ENCODE measurements around the gene ALDH1A3.
"Not testable (repeated sequence)": the region's sequence is repeated elsewhere in the genome, so short reads cannot be mapped to it uniquely, and the experiment has no call there.

The ALDH1A3 gene

GRCh38 chr15:100879464-100880138, at the start of gene ALDH1A3:
TSS of gene ALDH1A3 (plus strand) at chr15:100879831. CDS start at chr15:100879908, 77 bp downstream.
- no peak for DNase-seq

GRCh38 chr15:100831467-100831866, 48.2 kb upstream of the ALDH1A3 start:
- DNase-seq, result no peak

GRCh38 chr15:100832149-100832942, 47.3 kb upstream of the ALDH1A3 start:
- DNase-seq, result no peak

GRCh38 chr15:100833417-100834389, 45.9 kb upstream of the ALDH1A3 start:
- DNase-seq, result no peak

GRCh38 chr15:100834731-100835130, 44.9 kb upstream of the ALDH1A3 start:
- DNase-seq, result no peak

- DNase-seq, result no peak
These were observed 44.0 kb upstream of the ALDH1A3 start for GRCh38 chr15:100835636-100836035.

GRCh38 chr15:100836501-100836900, 43.1 kb upstream of the ALDH1A3 start:
- DNase-seq, result no peak

- DNase-seq, result no peak
These were observed 38.2 kb upstream of the ALDH1A3 start for GRCh38 chr15:100841426-100841825.

- no peak for DNase-seq
These were observed 36.6 kb upstream of the ALDH1A3 start for GRCh38 chr15:100842756-100843730.

- no peak for DNase-seq
These were observed 35.5 kb upstream of the ALDH1A3 start for GRCh38 chr15:100844167-100844566.

- DNase-seq, result no peak
These were observed 34.9 kb upstream of the ALDH1A3 start for GRCh38 chr15:100844778-100845177.

GRCh38 chr15:100847194-100847593, 32.4 kb upstream of the ALDH1A3 start:
- no peak for DNase-seq

GRCh38 chr15:100849021-100849854, 30.4 kb upstream of the ALDH1A3 start:
- peak; percentile 41 to 44 for DNase-seq

- DNase-seq, result no peak
These were observed 29.8 kb upstream of the ALDH1A3 start for GRCh38 chr15:100849855-100850218.

- not testable (repeated sequence) for DNase-seq
These were observed 28.1 kb upstream of the ALDH1A3 start for GRCh38 chr15:100851428-100852015.

GRCh38 chr15:100852630-100853029, 27.0 kb upstream of the ALDH1A3 start:
- DNase-seq, result no peak

GRCh38 chr15:100853676-100854440, 25.8 kb upstream of the ALDH1A3 start:
- no peak for DNase-seq

GRCh38 chr15:100856867-100857266, 22.8 kb upstream of the ALDH1A3 start:
- DNase-seq, result no peak

- DNase-seq, result no peak
These were observed 21.3 kb upstream of the ALDH1A3 start for GRCh38 chr15:100858294-100858693.
